ENCODE results near the gene USF1. TPM values are rescaled to one million over a fixed set of nuclear protein-coding genes. Genes with fewer than 3 reads are reported as not detected.

The USF1 gene
- total RNA-seq, 6 donors from 2014 or later = 78.2 to 151 (median 84.2) TPM

DNA sequence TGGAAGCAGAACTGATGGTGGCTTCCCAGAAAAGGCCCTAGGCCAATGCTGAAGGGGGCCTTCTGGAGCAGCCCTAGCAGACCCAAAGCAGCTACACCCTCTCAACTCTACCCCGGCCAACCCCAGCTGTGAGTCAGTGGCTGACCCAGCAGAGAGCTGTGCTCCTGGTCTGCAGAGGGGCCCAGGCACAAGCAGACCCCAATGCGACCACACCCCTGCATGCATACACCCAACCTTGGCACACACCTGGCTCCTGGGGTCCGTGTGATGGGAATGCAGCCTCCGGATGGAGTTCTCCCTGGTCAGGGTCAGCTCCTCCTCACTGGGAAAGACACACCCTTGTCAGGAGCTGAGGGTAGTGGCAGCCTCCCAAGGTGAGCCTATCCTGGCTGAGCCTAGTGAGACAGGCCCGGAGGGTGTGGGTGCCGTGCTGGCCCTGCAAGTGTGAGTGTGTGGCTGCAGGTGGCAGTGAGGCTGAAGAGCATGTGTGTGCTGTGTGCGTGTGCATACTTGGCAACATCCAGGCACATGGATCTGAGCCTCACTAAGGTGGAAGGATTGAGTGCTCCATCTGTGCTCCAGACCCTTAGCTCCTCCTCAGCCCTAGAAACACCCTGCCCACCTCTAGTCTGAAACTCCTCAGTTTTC lies 27.8 kb upstream of the USF1 start:
- Histone ChIP-seq H3K36me3 (no peaks in the 10 kb centered on the region), H3K4me1 (peaks cover 0 to 9% (median 2%) of the 10 kb centered on the region in 4 donors), H3K27me3 (no peaks in the 10 kb centered on the region), H3K27ac (no peak overlapping the region), H3K9me3 (no peaks in the 10 kb centered on the region), H3K4me3 (no peak overlapping the region)
- no peak for TF ChIP-seq POLR2AphosphoS5 (IDR thresholded peaks at IDR 0.05)
- no peak for DNase-seq
- ATAC-seq (ENCODE audit: low FRiP score in 2 of 2) = no peak
- 68 to 93% methylated on average over 3 to 7 of the region's 7 CpGs for WGBS, 2 donors

DNA sequence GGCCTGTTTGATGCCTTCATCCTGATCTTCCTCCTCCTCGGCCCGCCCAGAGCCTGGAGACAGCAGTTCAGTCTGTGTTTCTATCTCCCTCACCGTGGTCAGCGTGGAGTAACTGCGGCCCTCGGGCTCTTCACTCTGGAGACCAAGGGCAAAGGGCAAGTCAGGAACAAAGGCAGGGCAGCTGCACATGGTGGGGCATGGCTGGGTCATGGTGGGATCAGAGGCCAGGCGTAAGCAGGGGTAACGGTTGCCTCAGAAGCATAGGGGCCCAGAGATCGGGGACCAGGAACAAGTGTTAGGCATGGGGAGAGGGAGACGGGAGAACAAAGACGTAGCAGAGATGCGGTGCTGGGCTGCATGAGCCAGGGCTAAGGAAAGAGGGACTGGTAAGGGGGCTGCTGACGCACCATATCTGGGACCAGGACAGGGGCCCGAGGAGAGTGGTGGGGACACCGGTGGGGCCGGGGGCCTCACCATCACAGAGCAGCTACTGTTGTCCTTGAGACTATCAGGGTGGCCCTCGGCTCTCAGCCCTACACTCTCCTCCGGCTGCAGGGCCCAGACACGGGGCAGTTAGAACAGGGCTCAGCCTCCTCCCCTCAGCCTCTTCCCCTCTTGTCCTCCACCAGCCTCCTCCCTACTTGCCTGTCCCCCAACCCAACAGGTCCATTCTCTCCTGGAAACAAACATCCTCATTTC lies 27.1 kb upstream of the USF1 start:
- no peak for TF ChIP-seq POLR2AphosphoS5 (IDR thresholded peaks at IDR 0.05)
- TF ChIP-seq, protein P1, sequence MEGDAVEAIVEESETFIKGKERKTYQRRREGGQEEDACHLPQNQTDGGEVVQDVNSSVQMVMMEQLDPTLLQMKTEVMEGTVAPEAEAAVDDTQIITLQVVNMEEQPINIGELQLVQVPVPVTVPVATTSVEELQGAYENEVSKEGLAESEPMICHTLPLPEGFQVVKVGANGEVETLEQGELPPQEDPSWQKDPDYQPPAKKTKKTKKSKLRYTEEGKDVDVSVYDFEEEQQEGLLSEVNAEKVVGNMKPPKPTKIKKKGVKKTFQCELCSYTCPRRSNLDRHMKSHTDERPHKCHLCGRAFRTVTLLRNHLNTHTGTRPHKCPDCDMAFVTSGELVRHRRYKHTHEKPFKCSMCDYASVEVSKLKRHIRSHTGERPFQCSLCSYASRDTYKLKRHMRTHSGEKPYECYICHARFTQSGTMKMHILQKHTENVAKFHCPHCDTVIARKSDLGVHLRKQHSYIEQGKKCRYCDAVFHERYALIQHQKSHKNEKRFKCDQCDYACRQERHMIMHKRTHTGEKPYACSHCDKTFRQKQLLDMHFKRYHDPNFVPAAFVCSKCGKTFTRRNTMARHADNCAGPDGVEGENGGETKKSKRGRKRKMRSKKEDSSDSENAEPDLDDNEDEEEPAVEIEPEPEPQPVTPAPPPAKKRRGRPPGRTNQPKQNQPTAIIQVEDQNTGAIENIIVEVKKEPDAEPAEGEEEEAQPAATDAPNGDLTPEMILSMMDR (IDR thresholded peaks at IDR 0.05) = no peak
- no peak for TF ChIP-seq POLR2A (IDR thresholded peaks at IDR 0.05)
- no peak for TF ChIP-seq EP300 (IDR thresholded peaks at IDR 0.05)
- ATAC-seq (ENCODE audit: low FRiP score in 2 of 2) = no peak
- 91 to 96% methylated on average over 19 of the region's 19 CpGs for WGBS, 2 donors

DNA sequence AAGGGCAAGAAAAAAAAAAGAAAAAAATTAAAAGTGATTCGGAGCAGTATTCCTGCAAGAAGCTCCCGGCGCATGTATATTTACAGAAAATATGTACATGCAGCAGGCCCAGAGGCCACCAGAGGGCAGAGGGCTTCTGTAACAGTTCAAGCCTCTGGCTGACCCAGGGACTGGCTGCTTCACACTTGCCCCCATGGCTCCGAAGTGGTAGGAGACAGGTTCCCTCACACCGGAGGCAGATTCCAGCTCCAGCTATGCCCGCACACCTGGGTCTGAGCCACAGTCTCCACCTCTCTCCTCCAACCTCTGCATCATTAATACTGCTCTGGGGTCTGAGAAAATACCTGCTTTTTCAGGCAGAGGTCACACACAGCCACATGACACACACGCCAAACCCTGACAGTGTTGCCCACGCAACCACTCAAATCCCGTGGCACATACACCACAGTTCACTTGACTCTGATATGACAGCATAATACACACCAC lies 26.2 kb upstream of the USF1 start:
- Histone ChIP-seq H3K4me1 (peaks cover 0 to 14% (median 2%) of the 10 kb centered on the region in 4 donors), H3K9me3 (no peaks in the 10 kb centered on the region), H3K27me3 (no peaks in the 10 kb centered on the region), H3K4me3 (no peak overlapping the region), H3K36me3 (no peaks in the 10 kb centered on the region), H3K27ac (no peak overlapping the region)
- 62 to 65% methylated on average over 9 of the region's 9 CpGs for WGBS, 2 donors
- ATAC-seq (ENCODE audit: low FRiP score in 2 of 2) = peak in 1 of 2 donors; percentile 71
- DNase-seq = peak in 1 of 2 donors; percentile 78
- TF ChIP-seq EP300 (IDR thresholded peaks at IDR 0.05) (no peak), POLR2AphosphoS5 (IDR thresholded peaks at IDR 0.05) (no peak), POLR2A (IDR thresholded peaks at IDR 0.05) (no peak)
- TF ChIP-seq, protein P1 (IDR thresholded peaks at IDR 0.05) = peak; percentile 53 to 72 (median 64)

More for the DNA sequence above, 27.1 kb upstream of the USF1 start:
- peak in 1 of 2 donors; percentile 62 for DNase-seq
- H3K36me3 ChIP-seq = no peaks in the 10 kb centered on the region
- no peak overlapping the region for H3K27ac ChIP-seq
- no peaks in the 10 kb centered on the region for H3K9me3 ChIP-seq
- no peaks in the 10 kb centered on the region for H3K27me3 ChIP-seq
- H3K4me1 ChIP-seq = peaks cover 0 to 11% (median 2%) of the 10 kb centered on the region in 4 donors
- no peak overlapping the region for H3K4me3 ChIP-seq

DNA sequence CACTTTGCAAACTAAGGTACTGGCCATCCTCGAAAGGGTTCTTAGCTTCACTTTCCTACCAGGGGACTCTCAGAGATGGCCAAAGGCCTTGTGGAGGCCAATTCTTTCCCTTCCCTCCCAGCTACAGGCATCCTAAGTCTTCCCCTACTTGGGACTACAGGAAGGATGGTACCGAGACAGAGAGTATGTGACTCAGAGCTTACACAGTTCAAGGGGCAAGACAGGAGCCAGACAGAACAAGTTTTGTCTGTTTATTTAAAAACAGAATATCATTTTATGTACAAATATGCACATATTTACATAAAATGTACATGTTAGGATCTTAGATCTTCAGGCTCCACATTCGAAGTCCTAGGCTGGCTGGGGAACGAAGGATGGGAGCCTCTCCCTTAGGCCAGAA lies 25.0 kb upstream of the USF1 start:
- H3K36me3 ChIP-seq = no peaks in the 10 kb centered on the region
- H3K9me3 ChIP-seq = no peaks in the 10 kb centered on the region
- ATAC-seq (ENCODE audit: low FRiP score in 2 of 2) = no peak
- no peaks in the 10 kb centered on the region for H3K27me3 ChIP-seq
- H3K27ac ChIP-seq = peak overlapping the region in 2 of 4 donors; percentile 85 to 93
- H3K4me1 ChIP-seq = peaks cover 0 to 14% (median 6%) of the 10 kb centered on the region in 4 donors
- 97 to 99% methylated on average over 4 of the region's 4 CpGs for WGBS, 2 donors
- H3K4me3 ChIP-seq = no peak overlapping the region
- TF ChIP-seq EP300 (IDR thresholded peaks at IDR 0.05) = no peak
- no peak for TF ChIP-seq POLR2A (IDR thresholded peaks at IDR 0.05)
- TF ChIP-seq POLR2AphosphoS5 (IDR thresholded peaks at IDR 0.05) = no peak
- TF ChIP-seq, protein P1 (IDR thresholded peaks at IDR 0.05) = no peak
- no peak for DNase-seq

DNA sequence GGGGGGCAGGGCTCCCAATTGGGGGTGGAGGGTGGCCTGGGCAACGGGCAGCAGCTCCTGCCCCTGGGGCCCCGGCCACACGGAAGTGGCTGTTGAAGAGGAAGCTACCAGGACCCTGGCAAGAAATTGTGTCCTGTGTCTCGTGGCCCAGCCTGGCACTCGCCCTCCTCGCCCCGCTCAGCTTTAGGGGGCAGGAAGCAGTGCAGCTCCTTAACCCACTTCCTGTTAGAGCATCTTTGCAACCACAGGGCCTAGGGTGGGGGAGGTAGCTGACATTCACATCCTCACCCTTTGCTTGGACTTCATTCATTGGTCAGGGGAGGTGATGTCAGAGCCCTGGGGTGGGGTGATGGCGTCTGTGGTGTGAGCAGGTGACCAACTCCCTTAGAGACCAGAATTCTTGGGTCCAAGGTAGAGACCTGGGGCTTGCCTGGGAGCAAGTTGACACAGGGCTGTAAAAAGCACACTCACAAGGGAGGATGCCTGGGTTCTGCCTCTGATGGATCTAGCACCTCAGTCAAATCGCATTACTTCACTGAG lies 24.0 kb upstream of the USF1 start, which contains the start of gene ARHGAP30:
TSS of gene ARHGAP30 (minus strand) at position 161 of the 540 bp plus-strand sequence. CDS start 267 bp downstream, outside the sequence.
- ATAC-seq (ENCODE audit: low FRiP score in 2 of 2) (peak; percentile 76 to 86), DNase-seq (peak; percentile 82 to 90)
- no peaks in the 10 kb centered on the region for H3K36me3 ChIP-seq
- 54 to 64% methylated on average over 3 to 8 of the region's 9 CpGs for WGBS, 2 donors
- H3K4me1 ChIP-seq = peaks cover 0 to 14% (median 6%) of the 10 kb centered on the region in 4 donors
- peak within 1 kb of the TSS; percentile 82 to 93 (median 88) for H3K27ac ChIP-seq
- TF ChIP-seq POLR2AphosphoS5 (IDR thresholded peaks at IDR 0.05) = peak; percentile 74 to 79
- TF ChIP-seq, protein P1 (IDR thresholded peaks at IDR 0.05) = no peak
- peak in 1 of 4 donors; percentile 74 for TF ChIP-seq POLR2A (IDR thresholded peaks at IDR 0.05)
- TF ChIP-seq EP300 (IDR thresholded peaks at IDR 0.05) = no peak
- no peaks in the 10 kb centered on the region for H3K9me3 ChIP-seq
- peak within 1 kb of the TSS; percentile 35 to 58 (median 46) for H3K4me3 ChIP-seq
- no peaks in the 10 kb centered on the region for H3K27me3 ChIP-seq
